Hepatic stellate cell (primary cell): Measurements from ENCODE around the gene HACL1.

Experiments used
- DNase-seq: peaks from one replicate; pipeline ENCODE4 v3.0.0; 2011; ENCODE audit warnings: low spot score

Gene HACL1

GRCh38 chr3:15523660-15524417 lies 77.5 kb downstream of the HACL1 start:
- DNase-seq: no peak

- no peak for DNase-seq
These were observed 79.4 kb downstream of the HACL1 start for GRCh38 chr3:15522016-15522415.

GRCh38 chr3:15521573-15521965 lies 79.8 kb downstream of the HACL1 start, which contains the start of gene COLQ:
TSS of gene COLQ (minus strand) at chr3:15521706. CDS start at chr3:15521625, 81 bp downstream.
- no peak for DNase-seq

- no peak for DNase-seq
These were observed 80.4 kb downstream of the HACL1 start for GRCh38 chr3:15520804-15521572.

GRCh38 chr3:15520185-15520584 lies 81.2 kb downstream of the HACL1 start:
- DNase-seq: no peak

GRCh38 chr3:15519096-15519495 lies 82.3 kb downstream of the HACL1 start:
- no peak for DNase-seq

- DNase-seq: no peak
These were observed 86.6 kb downstream of the HACL1 start for GRCh38 chr3:15514663-15515340.

- DNase-seq: no peak
These were observed 87.3 kb downstream of the HACL1 start for GRCh38 chr3:15513810-15514662.

- no peak for DNase-seq
These were observed 88.3 kb downstream of the HACL1 start for GRCh38 chr3:15513116-15513515.

- peak; percentile 36 for DNase-seq
These were observed 89.2 kb downstream of the HACL1 start for GRCh38 chr3:15512166-15512565.

GRCh38 chr3:15511156-15511555 lies 90.2 kb downstream of the HACL1 start:
- DNase-seq: no peak
